ENCODE results near the gene ESF1.

DNA sequence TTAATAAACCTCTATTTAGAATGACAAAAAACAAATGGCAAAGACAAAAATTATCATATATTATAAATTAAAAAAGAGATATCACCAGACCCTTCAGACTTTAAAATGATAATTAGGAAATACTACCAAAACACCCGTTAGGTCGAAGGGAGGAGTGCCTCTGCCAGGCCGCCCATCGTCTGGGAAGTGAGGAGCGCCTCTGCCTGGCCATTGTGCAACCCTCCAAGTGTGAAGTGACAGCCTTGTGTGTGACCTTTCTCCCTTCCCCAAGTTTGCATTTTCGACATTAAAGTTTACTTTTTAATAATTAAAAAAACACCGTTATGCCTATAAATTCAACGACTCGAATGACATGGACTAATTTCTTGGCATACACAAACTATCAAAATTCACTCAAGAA lies 81.5 kb downstream of the ESF1 start:
- TF ChIP-seq, protein P1, sequence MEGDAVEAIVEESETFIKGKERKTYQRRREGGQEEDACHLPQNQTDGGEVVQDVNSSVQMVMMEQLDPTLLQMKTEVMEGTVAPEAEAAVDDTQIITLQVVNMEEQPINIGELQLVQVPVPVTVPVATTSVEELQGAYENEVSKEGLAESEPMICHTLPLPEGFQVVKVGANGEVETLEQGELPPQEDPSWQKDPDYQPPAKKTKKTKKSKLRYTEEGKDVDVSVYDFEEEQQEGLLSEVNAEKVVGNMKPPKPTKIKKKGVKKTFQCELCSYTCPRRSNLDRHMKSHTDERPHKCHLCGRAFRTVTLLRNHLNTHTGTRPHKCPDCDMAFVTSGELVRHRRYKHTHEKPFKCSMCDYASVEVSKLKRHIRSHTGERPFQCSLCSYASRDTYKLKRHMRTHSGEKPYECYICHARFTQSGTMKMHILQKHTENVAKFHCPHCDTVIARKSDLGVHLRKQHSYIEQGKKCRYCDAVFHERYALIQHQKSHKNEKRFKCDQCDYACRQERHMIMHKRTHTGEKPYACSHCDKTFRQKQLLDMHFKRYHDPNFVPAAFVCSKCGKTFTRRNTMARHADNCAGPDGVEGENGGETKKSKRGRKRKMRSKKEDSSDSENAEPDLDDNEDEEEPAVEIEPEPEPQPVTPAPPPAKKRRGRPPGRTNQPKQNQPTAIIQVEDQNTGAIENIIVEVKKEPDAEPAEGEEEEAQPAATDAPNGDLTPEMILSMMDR (IDR thresholded peaks at IDR 0.05): no peak
- no peak for TF ChIP-seq POLR2A (IDR thresholded peaks at IDR 0.05)

Measured in adrenal gland (tissue), 5 donors.